CD4-positive, alpha-beta T cell treated with Interleukin-15 for 4 hours (primary cell): ENCODE measurements around the gene SAP30BP.
"Not testable (repeated sequence)": the region's sequence is repeated elsewhere in the genome, so short reads cannot be mapped to it uniquely, and the experiment has no call there.

Source experiments
- DNase-seq: peaks from one replicate; pipeline ENCODE4 v3.0.0-alpha.2; 2020; ENCODE audit warnings: low spot score

The SAP30BP gene

DNA sequence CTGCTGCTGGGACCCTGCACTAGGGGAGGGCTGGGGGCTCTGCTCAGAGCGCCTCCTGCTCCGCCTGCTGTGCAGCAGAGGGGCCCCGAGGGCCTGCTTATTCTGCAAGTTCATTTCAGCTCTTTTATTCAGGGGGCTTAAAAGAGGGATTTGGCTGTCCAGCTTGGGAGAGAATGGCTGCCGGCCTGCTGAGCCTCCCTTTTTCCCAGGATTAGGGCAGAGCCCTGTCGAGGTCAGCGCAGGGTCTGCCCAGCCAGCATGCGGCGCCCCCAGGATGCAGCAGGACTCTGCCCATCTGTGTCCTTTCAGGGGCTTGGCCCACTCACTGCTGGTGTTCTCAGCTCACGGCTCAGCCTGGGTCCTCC lies 32.8 kb upstream of the SAP30BP start:
- no peak for DNase-seq

DNA sequence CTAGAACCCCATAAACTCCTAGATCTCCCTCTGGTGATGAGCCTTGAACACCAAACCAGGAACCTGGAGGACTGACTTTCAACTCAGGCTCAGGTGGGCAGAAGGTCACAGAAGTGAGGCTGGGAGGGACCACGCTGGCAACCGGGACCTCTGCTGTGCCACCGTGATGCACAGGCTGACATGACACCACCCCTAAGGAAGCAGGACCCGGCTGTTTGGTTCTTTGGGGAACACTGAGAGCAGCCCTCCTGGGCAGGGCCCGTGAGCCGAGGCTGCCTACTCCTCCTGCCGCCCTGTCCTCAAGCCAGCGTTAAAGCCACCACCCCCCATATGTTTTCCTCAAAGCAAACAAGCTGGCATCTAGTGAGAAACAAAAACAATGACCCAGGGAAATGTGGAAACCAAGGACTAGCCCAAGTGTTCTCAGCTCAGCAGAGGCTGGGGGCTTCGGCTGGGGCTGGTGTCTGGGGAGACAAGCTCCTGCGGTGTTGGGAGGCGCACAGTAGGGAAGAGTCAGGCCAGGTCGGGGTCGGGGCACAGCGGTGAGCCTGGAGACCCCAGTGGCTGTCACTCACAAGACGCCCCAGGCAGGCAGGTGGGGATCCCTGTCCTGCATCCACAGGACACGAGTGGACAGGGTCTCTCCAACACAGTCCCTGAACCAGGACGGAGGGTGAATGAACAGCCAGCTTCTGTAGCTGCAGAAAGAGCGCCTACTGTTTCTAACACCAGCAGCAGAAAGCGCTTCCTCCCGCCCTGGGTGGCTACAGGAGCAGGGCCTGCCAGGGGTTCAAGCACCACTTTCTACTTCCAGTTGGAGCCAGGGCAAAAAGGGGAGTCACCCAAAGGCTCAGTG lies 32.2 kb upstream of the SAP30BP start:
- no peak for DNase-seq

DNA sequence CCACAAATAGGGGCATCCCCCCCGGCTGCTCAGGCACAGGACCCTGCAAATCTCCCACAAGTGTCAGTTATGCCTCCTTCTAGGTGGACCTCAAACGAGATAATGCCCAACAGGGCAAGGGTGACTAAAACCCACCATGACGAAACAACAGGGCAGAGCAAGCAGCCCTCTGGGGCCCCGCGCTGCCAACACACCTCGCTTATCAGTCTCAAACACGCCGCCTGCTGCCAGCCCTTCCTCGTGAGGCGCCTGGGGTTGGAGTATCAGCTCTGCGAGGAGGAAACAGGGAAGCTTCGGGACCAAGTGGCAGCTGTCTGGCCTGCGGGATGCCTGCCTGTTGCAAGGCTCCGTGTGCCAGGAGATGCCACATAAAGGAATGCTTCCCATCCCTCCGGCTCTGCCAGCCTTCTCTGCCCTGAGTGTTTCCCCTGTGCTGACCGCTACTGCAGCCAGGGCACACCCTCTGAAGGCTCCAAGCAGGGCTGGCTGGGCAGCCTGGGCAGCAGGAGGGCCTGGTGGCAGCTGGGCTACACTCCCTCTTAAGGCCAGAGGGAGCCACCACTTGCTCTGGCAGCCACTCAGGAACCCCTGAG lies 31.4 kb upstream of the SAP30BP start:
- DNase-seq, result no peak

DNA sequence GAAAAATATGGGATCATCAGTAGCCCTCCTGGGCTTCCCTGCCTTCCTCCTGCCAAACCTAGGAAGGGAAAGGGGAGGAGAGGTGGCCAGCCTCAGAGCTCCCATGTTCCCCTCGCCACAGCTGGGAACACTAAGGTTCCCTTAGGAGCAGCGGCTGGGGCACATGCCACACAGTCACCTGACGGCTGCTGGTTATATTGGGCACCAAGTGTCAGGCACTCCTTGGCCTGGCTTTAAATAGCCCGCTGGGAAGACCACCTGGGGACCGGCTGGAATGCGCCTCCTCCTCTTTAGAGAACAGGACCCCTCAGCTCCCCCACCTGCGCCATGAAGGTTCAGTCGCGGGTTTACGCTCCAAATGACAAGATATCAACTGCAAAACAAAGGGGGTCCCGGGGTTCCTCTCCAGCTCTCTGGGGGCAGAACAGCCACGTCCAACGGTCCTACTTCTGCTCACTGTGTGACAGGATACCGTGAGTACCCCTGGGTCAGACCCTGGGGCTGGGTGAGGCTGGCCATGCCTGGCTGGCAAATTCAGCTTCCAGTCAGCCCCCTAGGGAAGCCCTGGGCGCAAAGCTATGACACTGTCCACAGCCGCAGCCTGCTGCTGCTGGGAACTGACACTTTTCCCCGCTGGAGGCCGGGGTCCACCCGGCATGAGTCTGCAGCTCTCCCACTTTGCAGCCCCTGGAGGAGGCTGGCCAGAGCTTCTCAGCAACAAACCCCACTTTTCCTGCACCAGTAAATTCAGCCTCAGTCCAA lies 30.6 kb upstream of the SAP30BP start:
- no peak for DNase-seq

DNA sequence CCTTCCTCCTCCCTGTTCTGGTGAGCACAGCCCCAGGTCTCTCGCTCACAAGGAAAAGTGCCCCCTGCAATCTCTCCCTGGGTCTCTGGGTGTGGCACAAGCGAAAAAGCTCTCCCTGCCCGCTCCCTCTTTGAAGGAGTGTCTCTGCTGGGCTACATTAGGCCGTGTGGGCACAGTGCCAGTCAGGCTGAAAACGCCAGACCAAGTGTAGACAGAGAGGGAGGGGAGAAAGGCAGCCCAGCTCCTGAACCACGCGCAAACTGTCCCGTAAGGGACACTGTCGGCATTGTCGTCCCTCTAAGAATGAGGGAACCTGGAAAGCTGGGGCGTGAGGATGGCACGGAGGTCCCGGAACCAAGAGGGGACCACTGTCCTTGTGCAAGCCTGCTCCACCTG lies 30.0 kb upstream of the SAP30BP start:
- no peak for DNase-seq

DNA sequence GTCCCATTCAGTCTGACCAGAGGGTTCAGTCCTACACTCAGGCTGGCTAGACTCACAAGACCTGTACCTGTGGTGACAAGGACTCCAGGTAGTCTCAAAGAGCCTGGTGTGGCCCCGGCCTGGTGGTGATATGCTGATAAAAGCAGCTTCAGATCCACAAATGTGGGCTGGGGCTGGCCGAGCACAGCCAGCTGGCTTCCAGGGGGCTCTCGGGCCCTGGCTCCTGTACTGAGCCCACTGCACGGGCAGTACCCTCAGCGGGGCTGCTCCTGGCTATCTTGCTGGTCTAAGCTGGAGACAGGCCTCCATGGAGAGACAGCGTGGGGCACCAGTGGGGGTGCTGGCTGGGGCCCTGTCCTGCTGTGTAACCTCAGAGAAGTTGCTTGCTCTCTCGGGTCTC lies 29.6 kb upstream of the SAP30BP start:
- no peak for DNase-seq

DNA sequence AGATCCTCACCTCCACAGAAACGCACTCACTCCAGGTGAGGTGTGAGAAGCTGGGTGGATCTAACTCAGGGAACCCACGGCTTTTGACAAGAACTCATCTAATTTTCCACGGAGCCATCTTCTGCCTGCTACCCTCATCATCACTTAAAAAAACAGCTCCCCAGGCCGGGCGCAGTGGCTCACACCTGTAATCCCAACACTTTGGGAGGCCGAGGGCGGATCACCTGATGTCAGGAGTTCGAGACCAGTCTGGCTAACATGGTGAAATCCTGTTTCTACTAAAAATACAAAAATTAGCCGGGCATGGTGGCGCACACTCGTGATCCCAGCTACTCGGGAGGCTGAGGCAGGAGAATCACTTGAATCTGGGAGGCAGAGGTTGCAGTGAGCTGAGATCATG lies 29.1 kb upstream of the SAP30BP start:
- not testable (repeated sequence) for DNase-seq

DNA sequence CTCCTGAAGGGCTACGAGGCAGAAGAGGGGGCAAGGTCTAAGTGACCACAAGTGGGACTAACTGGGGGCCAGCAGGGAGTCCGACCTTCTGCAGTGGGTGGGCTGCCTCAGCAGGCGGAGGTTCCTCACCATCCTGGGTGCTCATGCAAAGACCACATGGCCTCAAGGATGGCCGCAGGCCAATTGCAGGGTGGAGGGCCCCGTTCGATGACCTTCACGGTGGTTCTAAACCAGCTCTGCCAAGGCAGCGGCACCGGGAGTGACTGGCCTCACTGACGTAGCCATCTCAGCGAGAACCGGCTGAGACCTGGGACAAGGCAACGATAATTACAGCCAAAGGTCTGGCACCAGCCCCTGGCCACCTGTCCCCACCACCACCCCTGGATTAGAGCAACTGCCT lies 28.2 kb upstream of the SAP30BP start:
- DNase-seq, result no peak

DNA sequence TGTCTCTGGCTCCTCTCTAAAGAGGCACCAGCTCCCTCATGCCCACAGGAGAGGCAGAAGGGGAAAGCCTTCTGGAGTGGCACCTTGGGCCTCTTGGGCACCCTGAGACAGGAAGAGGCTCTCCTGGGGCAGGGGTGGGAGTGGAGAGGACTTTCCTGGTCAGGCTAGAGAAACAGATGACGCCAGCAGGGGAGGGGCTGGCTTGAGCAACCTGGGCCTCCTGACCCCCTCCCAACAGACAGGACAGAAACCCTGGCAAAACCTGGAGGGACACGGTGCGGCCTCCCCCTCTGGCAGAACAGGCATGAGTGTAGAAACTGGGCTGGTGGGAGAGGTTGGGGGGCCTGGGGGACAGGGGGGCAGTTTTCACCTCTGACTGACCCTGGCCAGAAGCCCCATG lies 27.8 kb upstream of the SAP30BP start:
- DNase-seq, result no peak

DNA sequence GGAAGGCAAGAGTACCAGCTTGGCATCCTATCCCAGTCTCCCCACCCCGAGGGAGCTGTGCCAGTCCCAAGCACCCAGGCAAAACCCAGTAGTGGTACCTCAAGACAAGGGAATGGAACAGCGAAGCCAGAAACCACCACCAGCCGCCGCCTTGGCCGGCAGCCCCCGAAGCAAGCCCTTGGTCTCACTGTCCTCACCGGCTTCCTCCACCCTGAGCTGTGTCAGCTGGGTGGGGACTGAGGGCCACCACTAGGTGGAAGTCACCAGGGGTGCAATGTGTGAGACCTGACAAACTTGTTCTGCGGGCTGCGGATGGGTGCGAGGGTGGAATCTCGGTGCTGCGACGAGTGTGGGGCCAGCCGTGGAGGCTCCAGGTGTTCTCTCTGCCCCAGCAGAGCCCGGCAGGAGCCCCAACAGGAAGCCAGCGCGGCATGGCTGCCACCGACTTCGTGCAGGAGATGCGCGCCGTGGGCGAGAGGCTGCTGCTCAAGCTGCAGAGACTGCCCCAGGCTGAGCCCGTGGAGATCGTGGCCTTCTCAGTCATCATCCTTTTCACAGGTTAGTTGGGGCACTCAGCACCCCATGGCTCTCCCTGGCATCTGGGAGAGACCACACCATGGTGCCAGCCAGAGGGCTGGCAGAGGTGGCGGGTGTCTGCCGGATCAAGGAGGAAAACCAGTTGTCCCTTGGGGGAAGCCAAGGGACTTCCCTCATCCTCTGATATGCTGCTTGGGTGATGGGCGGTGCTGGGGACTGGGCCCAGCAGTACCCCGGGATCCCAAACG lies 27.2 kb upstream of the SAP30BP start:
- DNase-seq, result no peak

DNA sequence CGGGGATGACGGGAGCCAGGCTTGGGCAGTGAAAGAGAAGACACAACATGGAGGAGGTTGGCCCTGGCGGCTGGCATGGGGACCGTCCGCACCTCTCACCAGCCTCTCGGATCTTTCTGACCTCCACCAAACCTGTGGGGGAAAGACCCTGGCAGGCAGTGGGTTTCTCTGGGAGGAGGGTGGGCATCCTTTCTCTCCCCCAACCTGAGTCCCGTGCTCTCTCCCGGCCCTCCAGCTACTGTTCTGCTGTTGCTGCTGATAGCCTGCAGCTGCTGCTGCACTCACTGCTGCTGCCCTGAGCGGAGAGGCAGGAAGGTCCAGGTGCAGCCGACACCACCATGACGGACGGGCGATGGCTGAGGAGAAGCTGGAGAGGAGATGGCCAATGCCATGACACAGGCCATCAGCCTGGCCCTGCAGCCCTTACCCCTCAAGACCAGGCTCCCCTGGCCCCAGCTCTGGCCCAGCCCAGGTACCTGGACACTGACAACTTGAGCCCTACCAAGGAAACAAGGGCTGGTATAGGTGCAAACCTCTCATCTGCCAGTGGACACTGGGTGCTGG lies 26.5 kb upstream of the SAP30BP start:
- DNase-seq, result no peak

DNA sequence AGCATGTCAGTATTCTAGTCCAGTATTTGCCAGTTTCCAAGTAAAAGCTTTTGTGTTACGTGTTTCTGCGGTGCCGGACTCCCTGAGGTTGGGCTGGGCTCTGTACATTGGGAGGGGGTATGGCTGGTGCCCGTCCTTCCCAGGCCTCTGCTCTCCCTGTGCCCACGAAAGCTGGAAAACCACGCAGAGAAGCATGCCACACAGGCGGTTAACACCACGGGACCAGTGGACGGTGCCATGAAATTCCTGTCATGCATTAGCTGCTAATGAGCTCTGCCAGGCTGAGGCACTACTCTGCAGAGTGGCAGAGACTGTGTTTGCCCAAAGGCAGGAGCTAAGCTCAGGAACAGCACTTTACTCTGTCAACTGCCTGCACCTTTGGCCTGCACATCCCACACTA lies 25.8 kb upstream of the SAP30BP start:
- DNase-seq, result no peak

DNA sequence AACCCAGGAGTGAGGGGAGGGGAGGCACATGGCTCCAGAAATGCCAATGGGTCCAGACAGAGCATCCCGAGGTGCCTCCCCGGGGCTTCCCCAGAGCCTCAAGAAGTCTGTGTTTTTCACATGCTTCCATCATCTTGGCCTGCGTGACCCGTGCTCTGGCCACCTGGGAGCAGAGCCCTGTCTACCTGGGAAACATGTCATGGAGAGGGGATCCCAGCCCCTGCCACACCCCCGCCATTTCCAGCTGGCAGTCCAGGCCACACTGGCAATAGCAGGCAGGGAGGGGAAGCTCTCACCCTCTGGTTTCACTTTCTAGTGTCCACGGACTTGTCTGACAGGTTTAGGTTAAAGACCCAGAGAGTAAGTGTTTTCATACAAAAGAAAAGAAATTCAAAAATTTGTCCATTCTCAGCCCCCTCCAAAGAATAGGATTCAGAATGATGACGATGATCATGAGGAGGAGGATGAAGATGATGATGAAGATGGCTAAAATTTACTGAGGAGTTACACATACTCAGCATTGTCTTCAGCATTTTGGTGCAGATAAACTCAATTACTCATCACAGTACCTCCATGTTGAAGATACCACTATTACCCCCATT lies 24.9 kb upstream of the SAP30BP start:
- no peak for DNase-seq

DNA sequence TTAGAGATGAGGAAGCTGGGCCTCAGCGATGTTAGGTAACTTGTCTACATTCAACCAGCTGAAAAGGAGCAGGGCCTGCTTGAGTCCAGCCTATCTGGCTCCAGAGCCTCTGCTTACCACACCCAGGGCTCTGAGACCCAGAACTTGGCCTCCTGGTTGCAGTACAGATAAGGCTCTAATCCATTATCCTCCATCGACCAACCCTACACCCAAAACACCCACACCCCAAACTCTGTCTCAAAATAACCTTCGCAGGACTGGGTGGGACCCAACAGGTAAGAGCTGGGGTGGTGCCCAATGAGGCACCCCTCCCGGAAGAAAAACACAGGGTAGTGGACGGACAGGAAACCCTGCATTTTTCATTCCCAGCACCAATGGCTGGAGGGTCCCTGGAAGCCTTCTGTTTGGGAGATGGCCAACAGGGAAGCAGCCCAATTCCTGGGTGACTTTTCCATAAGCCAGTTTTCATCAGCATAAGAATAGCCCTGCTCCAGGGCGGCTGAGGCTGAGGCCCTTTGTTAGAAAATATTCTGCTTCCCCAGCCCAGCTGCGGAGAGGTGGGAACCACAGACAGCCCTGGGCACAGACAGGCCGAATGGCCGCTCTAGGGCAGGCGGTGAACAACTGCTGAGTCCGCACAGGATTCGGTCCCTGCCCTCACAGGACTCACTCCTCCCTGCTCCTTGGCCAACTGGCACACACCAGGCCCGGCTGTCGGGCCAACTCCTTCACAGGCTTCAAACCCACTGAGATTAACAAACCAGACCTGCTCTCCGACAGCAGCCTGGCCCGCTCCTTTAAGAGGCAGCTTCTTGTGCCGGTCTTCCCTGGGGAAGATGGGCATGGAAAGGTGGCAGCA lies 24.1 kb upstream of the SAP30BP start:
- DNase-seq, result no peak

DNA sequence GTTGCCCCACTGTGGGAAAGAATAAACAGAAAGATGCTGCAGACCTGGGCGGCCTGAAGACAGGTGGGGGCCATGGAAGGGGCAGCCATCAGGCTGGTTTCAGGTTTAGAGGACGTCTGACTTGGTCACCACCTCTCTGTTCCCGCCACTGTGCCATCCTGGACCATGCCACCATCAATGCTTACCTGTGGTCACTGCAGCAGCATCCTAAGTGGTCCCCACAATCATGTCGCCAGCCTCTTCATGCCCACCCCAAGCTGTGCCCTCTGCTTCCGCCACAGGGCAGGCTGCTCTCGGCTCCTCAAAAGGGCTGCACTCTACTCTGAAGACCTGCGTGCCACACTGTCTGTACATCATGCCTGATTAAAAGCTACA lies 23.5 kb upstream of the SAP30BP start:
- no peak for DNase-seq

DNA sequence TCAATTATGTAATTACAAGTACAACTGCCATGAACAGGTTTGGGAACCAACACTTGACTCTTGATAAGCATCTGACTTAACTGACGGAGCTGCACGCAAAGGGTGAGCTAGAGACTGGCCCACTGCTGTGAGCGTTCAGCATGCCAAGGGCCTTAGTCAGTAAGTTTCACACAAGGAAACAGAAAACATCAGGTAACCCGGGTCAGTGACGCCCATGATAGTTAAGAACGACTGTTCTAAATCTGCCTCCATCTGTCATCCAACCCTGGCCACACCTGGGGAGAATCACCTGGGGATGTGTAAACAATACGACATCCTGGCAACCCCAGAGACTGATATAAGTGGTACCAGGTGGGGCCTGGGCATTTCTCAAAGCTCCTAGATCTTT lies 21.6 kb upstream of the SAP30BP start:
- no peak for DNase-seq

DNA sequence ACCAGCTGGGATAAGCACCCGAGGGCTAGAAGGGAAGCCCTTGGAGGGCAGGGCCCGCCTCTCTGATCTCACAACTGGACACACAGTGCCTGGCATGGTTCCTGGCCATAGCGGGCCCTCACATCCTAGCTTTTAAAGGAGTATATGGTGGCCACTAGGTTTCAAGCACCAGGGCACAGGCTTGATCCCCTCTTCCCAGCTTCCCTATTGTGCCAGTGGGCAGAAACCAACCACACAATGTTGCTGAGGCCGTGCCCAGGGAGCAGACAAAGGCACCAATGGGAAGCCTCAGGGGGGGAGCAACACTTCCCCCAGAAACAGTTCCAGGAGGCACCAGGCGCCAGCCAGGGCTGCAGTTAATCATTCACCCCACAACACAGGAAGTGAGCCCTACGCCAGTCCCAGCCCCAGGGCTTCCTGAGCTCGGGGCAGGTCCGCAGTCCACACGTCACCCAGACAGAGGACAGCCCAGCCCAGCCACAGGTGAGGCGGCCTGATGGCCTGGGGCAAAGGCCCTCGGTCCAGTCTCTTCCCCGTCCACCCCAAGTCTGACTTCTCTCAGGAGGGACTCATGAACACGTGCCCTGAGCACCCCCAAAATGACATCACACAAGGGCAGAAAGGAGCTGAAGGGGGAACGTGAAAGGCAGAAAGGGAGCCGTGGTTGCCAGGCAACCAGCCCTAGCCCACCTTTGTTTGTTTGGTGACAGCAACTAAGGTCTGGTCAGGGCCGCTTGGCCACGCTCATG lies 21.1 kb upstream of the SAP30BP start:
- DNase-seq, result no peak

DNA sequence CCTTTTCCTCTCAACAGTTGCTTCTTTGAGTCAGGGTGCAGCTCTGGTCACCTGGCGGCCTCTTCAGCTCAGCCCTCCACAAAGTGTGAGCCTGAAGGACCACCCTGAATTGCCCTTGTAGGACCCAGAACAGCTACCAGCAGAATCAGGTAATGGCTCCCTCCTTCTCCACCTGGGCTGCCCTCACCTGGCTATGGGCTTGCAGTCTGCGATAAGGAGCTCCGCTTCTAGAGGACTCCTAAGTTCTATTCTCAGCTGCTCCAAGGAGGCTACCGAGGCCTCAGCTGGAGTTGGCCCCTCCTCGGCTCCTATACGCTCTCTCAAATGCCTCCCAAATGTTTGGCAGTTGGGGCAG lies 20.5 kb upstream of the SAP30BP start:
- no peak for DNase-seq

DNA sequence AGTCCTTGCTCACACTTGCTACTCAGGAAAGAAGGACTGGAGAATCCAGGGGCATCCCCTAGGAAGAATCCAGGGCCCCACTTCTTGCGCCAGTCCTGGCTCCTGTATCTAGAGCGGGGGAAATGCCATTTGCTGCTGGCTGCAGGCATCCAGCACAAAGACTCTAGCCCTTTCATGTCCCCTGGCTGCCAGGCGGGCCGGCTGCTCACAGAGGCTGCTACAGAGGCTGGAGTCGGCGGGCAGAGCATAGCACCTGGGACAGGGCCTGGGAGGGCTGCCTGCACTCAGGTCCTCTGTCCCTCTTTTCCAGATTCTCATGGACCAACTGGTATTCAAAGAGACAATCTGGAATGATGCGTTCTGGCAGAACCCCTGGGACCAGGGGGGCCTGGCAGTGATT lies 20.1 kb upstream of the SAP30BP start:
- DNase-seq, result no peak

DNA sequence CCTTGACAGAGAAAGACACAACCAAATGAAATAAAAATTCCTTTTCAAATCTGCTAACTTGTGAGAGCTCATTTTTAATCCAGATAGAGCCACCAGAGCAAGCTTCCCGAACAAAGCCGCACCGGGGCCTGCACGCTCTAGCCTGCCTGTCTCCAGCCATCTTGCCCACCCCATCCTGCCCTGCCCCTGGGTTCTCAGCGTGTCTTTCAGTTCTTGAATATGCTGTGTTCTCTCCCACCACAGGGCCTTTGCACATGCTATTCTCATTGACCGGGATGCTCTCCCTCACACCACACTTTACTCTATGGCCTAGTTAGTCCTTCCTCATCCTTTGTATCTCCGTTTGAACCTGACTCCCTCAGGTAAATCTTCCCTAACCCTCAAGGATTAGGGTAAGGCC lies 19.2 kb upstream of the SAP30BP start:
- DNase-seq, result no peak
